ENCODE data around the gene TP53BP1. TPM values are rescaled to one million over a fixed set of nuclear protein-coding genes. Genes with fewer than 3 reads are reported as not detected.
A peak's percentile ranks its signal among the peaks of the same experiment; 100 is the strongest.
"Not testable (repeated sequence)": the region's sequence is repeated elsewhere in the genome, so short reads cannot be mapped to it uniquely, and the experiment has no call there.

Gene TP53BP1, protein sequence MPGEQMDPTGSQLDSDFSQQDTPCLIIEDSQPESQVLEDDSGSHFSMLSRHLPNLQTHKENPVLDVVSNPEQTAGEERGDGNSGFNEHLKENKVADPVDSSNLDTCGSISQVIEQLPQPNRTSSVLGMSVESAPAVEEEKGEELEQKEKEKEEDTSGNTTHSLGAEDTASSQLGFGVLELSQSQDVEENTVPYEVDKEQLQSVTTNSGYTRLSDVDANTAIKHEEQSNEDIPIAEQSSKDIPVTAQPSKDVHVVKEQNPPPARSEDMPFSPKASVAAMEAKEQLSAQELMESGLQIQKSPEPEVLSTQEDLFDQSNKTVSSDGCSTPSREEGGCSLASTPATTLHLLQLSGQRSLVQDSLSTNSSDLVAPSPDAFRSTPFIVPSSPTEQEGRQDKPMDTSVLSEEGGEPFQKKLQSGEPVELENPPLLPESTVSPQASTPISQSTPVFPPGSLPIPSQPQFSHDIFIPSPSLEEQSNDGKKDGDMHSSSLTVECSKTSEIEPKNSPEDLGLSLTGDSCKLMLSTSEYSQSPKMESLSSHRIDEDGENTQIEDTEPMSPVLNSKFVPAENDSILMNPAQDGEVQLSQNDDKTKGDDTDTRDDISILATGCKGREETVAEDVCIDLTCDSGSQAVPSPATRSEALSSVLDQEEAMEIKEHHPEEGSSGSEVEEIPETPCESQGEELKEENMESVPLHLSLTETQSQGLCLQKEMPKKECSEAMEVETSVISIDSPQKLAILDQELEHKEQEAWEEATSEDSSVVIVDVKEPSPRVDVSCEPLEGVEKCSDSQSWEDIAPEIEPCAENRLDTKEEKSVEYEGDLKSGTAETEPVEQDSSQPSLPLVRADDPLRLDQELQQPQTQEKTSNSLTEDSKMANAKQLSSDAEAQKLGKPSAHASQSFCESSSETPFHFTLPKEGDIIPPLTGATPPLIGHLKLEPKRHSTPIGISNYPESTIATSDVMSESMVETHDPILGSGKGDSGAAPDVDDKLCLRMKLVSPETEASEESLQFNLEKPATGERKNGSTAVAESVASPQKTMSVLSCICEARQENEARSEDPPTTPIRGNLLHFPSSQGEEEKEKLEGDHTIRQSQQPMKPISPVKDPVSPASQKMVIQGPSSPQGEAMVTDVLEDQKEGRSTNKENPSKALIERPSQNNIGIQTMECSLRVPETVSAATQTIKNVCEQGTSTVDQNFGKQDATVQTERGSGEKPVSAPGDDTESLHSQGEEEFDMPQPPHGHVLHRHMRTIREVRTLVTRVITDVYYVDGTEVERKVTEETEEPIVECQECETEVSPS (N-terminal part only)
- 41.0 TPM for total RNA-seq
- long read RNA-seq, full-length matches to known transcripts, result 8 of 19 reads
- long read RNA-seq, partial matches to known transcripts, result 5 of 19 reads
- long read RNA-seq, other reads (novel, unspliced or antisense), result 6 of 19 reads

DNA sequence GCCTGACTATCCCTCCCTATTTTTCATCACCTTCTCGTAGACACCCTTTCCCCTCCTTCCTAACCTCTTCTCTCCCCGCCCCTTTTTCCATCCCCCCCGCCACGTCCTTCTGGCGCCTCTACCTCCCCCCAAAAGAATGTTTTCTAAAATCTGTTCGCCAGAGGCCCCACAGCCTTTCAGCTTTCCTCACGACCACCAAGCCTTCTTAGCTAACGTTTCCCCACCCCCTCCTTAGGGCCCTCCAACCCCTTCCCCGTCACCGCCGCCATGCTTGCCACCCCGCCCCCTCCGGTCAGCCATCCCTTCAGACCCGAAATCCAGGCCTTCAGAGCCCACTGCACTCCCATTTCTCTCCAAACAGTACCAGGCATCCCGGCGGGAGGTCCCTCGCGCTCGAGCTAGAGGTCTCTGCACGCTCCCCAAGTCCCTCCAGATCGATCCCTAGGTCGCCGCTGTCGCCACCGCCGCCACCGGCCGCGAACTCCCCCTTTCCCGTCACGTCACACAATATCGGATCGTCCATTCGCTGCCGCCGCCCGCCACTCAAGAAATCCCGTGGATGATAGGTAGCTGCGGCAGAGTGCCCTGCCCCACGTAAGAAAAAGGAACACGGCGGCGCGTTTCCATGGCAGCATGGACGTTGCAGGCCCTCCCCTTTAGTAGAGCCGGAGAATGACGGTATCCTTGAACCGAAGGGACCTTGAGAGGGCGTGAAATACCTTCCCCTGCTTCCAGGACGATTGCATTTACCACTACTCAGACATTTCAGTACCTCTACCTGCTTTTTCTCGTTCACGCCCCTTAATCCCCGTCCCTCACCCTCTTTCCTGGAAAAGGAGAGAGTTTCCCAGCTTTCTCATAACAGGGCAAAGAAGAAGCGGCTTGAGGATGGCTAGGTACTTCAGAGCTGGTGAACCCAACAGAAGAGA, at the start of gene TP53BP1:
Gene TP53BP1 (minus strand): TSS at position 484 of the 929 bp plus-strand sequence. CDS start 113 bp downstream, at position 371.
- peak within 1 kb of the TSS; percentile 85 for H3K4me3 ChIP-seq
- DNase-seq (peak; percentile 99), ATAC-seq (peak; percentile 100)
- peaks cover 6% of the 10 kb centered on the region for H3K4me1 ChIP-seq
- no peaks in the 10 kb centered on the region for H3K27me3 ChIP-seq (ENCODE audit: low read depth)
- intact Hi-C loops (cut with DNase I), result no loop called here
- H3K27ac ChIP-seq, result peak within 1 kb of the TSS; percentile 82
- TF ChIP-seq, protein P1, sequence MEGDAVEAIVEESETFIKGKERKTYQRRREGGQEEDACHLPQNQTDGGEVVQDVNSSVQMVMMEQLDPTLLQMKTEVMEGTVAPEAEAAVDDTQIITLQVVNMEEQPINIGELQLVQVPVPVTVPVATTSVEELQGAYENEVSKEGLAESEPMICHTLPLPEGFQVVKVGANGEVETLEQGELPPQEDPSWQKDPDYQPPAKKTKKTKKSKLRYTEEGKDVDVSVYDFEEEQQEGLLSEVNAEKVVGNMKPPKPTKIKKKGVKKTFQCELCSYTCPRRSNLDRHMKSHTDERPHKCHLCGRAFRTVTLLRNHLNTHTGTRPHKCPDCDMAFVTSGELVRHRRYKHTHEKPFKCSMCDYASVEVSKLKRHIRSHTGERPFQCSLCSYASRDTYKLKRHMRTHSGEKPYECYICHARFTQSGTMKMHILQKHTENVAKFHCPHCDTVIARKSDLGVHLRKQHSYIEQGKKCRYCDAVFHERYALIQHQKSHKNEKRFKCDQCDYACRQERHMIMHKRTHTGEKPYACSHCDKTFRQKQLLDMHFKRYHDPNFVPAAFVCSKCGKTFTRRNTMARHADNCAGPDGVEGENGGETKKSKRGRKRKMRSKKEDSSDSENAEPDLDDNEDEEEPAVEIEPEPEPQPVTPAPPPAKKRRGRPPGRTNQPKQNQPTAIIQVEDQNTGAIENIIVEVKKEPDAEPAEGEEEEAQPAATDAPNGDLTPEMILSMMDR (IDR thresholded peaks at IDR 0.05), result no peak
- peaks cover 7% of the 10 kb centered on the region for H3K36me3 ChIP-seq
- no peaks in the 10 kb centered on the region for H3K9me3 ChIP-seq

DNA sequence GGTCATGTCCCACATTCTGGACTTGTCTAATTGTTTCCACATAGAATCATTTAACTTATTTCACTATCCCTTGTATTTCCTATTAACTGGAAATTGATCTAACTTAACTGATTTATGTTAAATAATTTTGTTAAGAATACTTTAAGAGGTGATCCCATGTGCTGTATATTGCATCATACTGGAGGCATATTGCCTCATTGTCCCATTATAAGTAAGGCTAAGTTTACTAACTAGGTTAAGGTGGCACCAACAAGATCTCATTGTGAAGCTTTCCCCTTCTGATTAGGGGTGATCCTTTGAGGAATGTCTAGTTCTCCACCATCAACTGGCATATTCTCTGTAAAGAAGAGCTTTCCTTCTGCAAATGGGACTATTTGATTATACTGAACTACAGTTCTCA, 48.8 kb upstream of the TP53BP1 start:
- no peak overlapping the region for H3K4me3 ChIP-seq
- H3K27me3 ChIP-seq (ENCODE audit: low read depth), result no peaks in the 10 kb centered on the region
- H3K9me3 ChIP-seq, result no peaks in the 10 kb centered on the region
- no peak overlapping the region for H3K27ac ChIP-seq
- DNase-seq (no peak), ATAC-seq (no peak)
- no peaks in the 10 kb centered on the region for H3K36me3 ChIP-seq
- intact Hi-C loops (cut with DNase I), result no loop called here
- TF ChIP-seq, protein P1 (IDR thresholded peaks at IDR 0.05), result no peak
- no peaks in the 10 kb centered on the region for H3K4me1 ChIP-seq

DNA sequence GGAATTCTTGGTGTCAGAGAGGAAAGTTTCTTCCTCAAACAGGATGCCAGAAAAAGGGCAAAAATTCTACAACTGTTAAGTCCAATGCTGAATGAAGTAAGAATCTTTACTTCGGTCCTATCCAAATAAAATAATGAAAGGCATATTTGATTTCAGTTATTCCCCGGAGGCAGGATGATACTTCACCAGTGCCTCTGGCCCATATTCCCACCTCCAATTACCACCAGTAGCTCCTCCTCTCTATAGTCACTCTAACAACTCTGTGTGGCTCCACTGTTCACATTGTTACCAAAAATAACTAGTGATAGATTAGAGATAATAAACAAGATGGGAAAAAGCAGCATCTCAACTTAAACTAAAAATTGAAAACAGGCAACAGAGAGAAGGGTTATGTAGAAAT, 45.1 kb upstream of the TP53BP1 start:
- no peaks in the 10 kb centered on the region for H3K27me3 ChIP-seq (ENCODE audit: low read depth)
- TF ChIP-seq, protein P1 (IDR thresholded peaks at IDR 0.05), result no peak
- DNase-seq, result no peak
- H3K36me3 ChIP-seq, result peaks cover 10% of the 10 kb centered on the region
- no peaks in the 10 kb centered on the region for H3K9me3 ChIP-seq
- intact Hi-C loops (cut with DNase I), result no loop called here
- no peak overlapping the region for H3K4me3 ChIP-seq
- H3K27ac ChIP-seq, result no peak overlapping the region
- H3K4me1 ChIP-seq, result no peaks in the 10 kb centered on the region
- ATAC-seq, result no peak

DNA sequence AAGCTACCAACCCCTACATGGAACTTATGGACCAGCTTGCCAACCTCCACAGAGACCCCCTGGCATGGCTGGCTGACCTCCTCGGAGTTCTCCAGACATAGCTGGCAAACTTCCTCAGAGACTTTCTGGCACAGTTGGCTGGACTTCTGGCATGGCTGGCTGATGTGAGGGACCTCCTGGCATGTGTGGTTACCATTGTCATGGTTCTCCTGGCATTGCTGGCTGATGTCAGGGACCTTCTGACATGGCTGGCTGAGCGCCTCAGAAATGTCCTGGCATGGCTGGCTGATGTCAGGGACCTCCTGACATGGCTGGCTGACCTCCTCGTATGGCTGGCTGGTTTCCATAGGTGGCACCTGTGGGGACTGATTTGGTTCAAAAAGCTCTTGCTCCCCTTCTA, 41.9 kb upstream of the TP53BP1 start:
- TF ChIP-seq, protein P1 (IDR thresholded peaks at IDR 0.05), result no peak
- Histone ChIP-seq H3K27ac (no peak overlapping the region), H3K4me3 (no peak overlapping the region), H3K4me1 (no peaks in the 10 kb centered on the region), H3K36me3 (peaks cover 10% of the 10 kb centered on the region), H3K27me3 (ENCODE audit: low read depth) (no peaks in the 10 kb centered on the region), H3K9me3 (no peaks in the 10 kb centered on the region)
- no peak for ATAC-seq
- DNase-seq, result no peak
- intact Hi-C loops (cut with DNase I), result no loop called here

DNA sequence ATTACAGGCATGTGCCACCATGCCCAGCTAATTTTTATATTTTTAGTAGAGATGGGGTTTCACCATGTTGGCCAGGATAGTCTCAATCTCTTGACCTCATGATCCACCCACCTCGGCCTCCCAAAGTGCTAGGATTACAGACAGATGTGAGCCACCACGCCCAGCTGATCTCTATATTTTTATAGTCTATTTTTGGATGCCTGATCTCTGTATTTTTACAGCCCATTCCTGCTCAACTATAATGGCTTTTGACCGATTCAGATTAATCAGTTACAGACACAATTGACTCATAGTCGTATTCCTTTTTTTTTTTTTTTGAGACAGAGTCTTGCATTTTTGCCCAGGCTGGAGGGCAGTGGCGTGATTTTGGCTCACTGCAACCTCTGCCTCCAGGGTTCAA, 39.9 kb upstream of the TP53BP1 start:
- H3K4me1 ChIP-seq; intact Hi-C loops (cut with DNase I); ATAC-seq: not testable (repeated sequence)

More for the DNA sequence above, 39.9 kb upstream of the TP53BP1 start:
- H3K9me3 ChIP-seq; H3K27ac ChIP-seq; H3K4me3 ChIP-seq; H3K27me3 ChIP-seq (ENCODE audit: low read depth); DNase-seq: not testable (repeated sequence)
- peaks cover 10% of the 10 kb centered on the region for H3K36me3 ChIP-seq
